IMR-90 (cell line): ENCODE data around the gene VEPH1. TPM values are rescaled to one million over a fixed set of nuclear protein-coding genes. Genes with fewer than 3 reads are reported as not detected.

Experiments used
- ATAC-seq: fragments of 200-7000 bp; cut with Tn5 transposase; 2 replicates; pipeline ENCODE4 v1.9.1; 2020; ENCODE audit warnings: low read depth, mild to moderate bottlenecking, moderate library complexity
- BruUV-seq: library from RNA; stranded (reverse); fragments of 400-500 nt; replicated peaks from 2 replicates; lab custom pipeline; 2021; lab: Mats Ljungman, UMichigan
- CTCF ChIA-PET: fragments of 300-600 bp; formaldehyde crosslinking; extraction: SDS; loops from one replicate; lab custom pipeline; 2021; ENCODE audit warnings: antibody characterized with exemption; lab: Yijun Ruan, JAX
- POLR2A ChIA-PET: fragments of 300-600 bp; sonication (Branson Sonifier 250); formaldehyde crosslinking; loops from one replicate; lab custom pipeline; 2022; ENCODE audit warnings: antibody characterized with exemption; ENCODE audit not compliant: unreplicated experiment; lab: Charles Lee
- DNase-seq: peaks from one replicate; pipeline ENCODE4 v3.0.0; 2013
- H2AFZ ChIP-seq: replicated peaks from 2 replicates; pipeline ENCODE3; 2013; ENCODE audit warnings: low read length, mild to moderate bottlenecking; ENCODE audit not compliant: poor library complexity
- H2AK5ac ChIP-seq: 2 replicates; pipeline ENCODE4 v1.6.1; 2013; ENCODE audit warnings: low read depth, low read length, inconsistent platforms
- H2AK9ac ChIP-seq: replicated peaks from 2 replicates; pipeline ENCODE3; 2013; ENCODE audit warnings: mild to moderate bottlenecking, low read depth, low read length, moderate library complexity; ENCODE audit not compliant: poor library complexity
- H2BK120ac ChIP-seq: 2 replicates; pipeline ENCODE4 v1.6.1; 2013; ENCODE audit warnings: low read depth, low read length, inconsistent platforms
- H2BK15ac ChIP-seq: 3 replicates; pipeline ENCODE4 v1.6.1; 2013; ENCODE audit warnings: low read depth, low read length, inconsistent platforms
- H2BK20ac ChIP-seq: 2 replicates; pipeline ENCODE4 v1.6.1; 2013; ENCODE audit warnings: low read depth, mild to moderate bottlenecking, inconsistent platforms, low read length, moderate library complexity
- H2BK5ac ChIP-seq: 2 replicates; pipeline ENCODE4 v1.6.1; 2013; ENCODE audit warnings: mild to moderate bottlenecking, low read depth, low read length, inconsistent platforms; ENCODE audit not compliant: poor library complexity, severe bottlenecking
- H3K14ac ChIP-seq: replicated peaks from 2 replicates; pipeline ENCODE4 v1.6.1; 2013; ENCODE audit warnings: low read depth, low read length, inconsistent platforms
- H3K18ac ChIP-seq: 2 replicates; pipeline ENCODE4 v1.6.1; 2013; ENCODE audit warnings: low read depth, low read length, control low read depth
- H3K23ac ChIP-seq: 2 replicates; pipeline ENCODE4 v1.6.1; 2013; ENCODE audit warnings: low read depth, low read length, inconsistent platforms
- H3K27ac ChIP-seq: 2 replicates; pipeline ENCODE4 v1.5.1; 2013; ENCODE audit warnings: mild to moderate bottlenecking, control low read depth, low read length; ENCODE audit not compliant: insufficient read depth
- H3K27me3 ChIP-seq: 2 replicates; pipeline ENCODE4 v1.6.1; 2013; ENCODE audit warnings: low read length; ENCODE audit not compliant: control insufficient read depth, insufficient read depth
- H3K36me3 ChIP-seq: 2 replicates; pipeline ENCODE4 v1.6.1; 2013; ENCODE audit warnings: low read length, mixed read lengths; ENCODE audit not compliant: control insufficient read depth, insufficient read depth
- H3K4ac ChIP-seq: 2 replicates; pipeline ENCODE4 v1.6.1; 2013; ENCODE audit warnings: low read depth, low read length, inconsistent platforms
- H3K4me1 ChIP-seq: 2 replicates; pipeline ENCODE4 v1.6.1; 2013; ENCODE audit warnings: low read length, mixed read lengths; ENCODE audit not compliant: control insufficient read depth, insufficient read depth
- H3K4me2 ChIP-seq: 2 replicates; pipeline ENCODE4 v1.6.1; 2013; ENCODE audit warnings: low read depth, mild to moderate bottlenecking, control low read depth, low read length, moderate library complexity
- H3K4me3 ChIP-seq: 2 replicates; pipeline ENCODE4 v1.5.1; 2013; ENCODE audit warnings: low read depth, mild to moderate bottlenecking, control low read depth, low read length, moderate library complexity; ENCODE audit not compliant: insufficient read depth
- H3K56ac ChIP-seq: 2 replicates; pipeline ENCODE4 v1.6.1; 2013; ENCODE audit warnings: low read length, inconsistent platforms; ENCODE audit not compliant: insufficient read depth; ENCODE audit errors: extremely low read depth
- H3K79me1 ChIP-seq, 2 experiments: 2 replicates each; pipeline ENCODE4 v1.6.1; 2013; ENCODE audit warnings: low read length in 2 of 2, inconsistent platforms in 1 of 2, low read depth in 1 of 2
- H3K9ac ChIP-seq: 2 replicates; pipeline ENCODE4 v1.6.1; 2013; ENCODE audit warnings: low read depth, low read length, control low read depth
- H3K9me1 ChIP-seq: 2 replicates; pipeline ENCODE4 v1.6.1; 2013; ENCODE audit warnings: low read length, inconsistent platforms; ENCODE audit not compliant: insufficient read depth
- H3K9me3 ChIP-seq: 2 replicates; pipeline ENCODE4 v1.6.1; 2013; ENCODE audit warnings: low read length; ENCODE audit not compliant: control insufficient read depth, insufficient read depth
- H4K20me1 ChIP-seq: 2 replicates; pipeline ENCODE4 v1.6.1; 2013; ENCODE audit warnings: low read length, inconsistent platforms; ENCODE audit not compliant: insufficient read depth
- H4K5ac ChIP-seq: 2 replicates; pipeline ENCODE4 v1.6.1; 2013; ENCODE audit warnings: mild to moderate bottlenecking, low read depth, low read length, control low read depth
- H4K8ac ChIP-seq, 2 experiments: 2 replicates each; pipeline ENCODE4 v1.6.1; 2013; ENCODE audit warnings: low read depth in 2 of 2, low read length in 2 of 2, control low read depth in 1 of 2, inconsistent platforms in 1 of 2
- H4K91ac ChIP-seq: 2 replicates; pipeline ENCODE4 v1.6.1; 2013; ENCODE audit warnings: low read depth, low read length, inconsistent platforms; ENCODE audit not compliant: insufficient read depth
- CHD1 ChIP-seq: IDR thresholded peaks from 2 replicates; pipeline ENCODE4 v1.6.1; 2012; ENCODE audit warnings: low read depth, low read length, improper control_type of control experiment
- CTCF ChIP-seq: conservative IDR thresholded peaks from 2 replicates; pipeline ENCODE4 v1.5.1; 2012; ENCODE audit warnings: mild to moderate bottlenecking, low read depth, low read length, improper control_type of control experiment
- ELK1 ChIP-seq: fragments of 150-350 bp; IDR thresholded peaks from 2 replicates; pipeline ENCODE4 v1.6.1; 2016; ENCODE audit warnings: low read depth, mild to moderate bottlenecking, low read length, moderate library complexity, borderline replicate concordance
- MAFK ChIP-seq: IDR thresholded peaks from 2 replicates; pipeline ENCODE4 v1.6.1; 2012; ENCODE audit warnings: low read depth, low read length, improper control_type of control experiment
- RAD21 ChIP-seq: IDR thresholded peaks from 2 replicates; pipeline ENCODE4 v1.6.1; 2012; ENCODE audit warnings: low read length, improper control_type of control experiment
- SMC3 ChIP-seq: fragments of 150-350 bp; IDR thresholded peaks from 2 replicates; pipeline ENCODE4 v1.6.1; 2016; ENCODE audit warnings: low read depth, mild to moderate bottlenecking, antibody characterized with exemption, low read length, moderate library complexity
- whole genome bisulfite sequencing, 2 experiments: methylation state at CpG; one replicate each; pipeline versions ENCODE4 v1.1.5 to v1.1.7; 2013; ENCODE audit warnings: missing lambda C conversion rate in 2 of 2; ENCODE audit not compliant: insufficient read length in 1 of 2; ENCODE audit errors: extremely low coverage in 2 of 2; 5-methylcytosine and 5-hydroxymethylcytosine counted together
- dilution Hi-C: fragments of 300-500 bp; cut with HindIII; formaldehyde crosslinking; loops from one replicate; pipeline ENCODE4 v1.14.3; 2018; ENCODE audit warnings: low sequenced_read_pairs; ENCODE audit not compliant: unreplicated experiment
- in situ Hi-C: fragments of 300-500 bp; cut with MboI; formaldehyde crosslinking; loops from 3 replicates; pipeline ENCODE4 v1.14.3; 2019; ENCODE audit warnings: low sequenced_read_pairs, inconsistent platforms, mixed read lengths
- intact Hi-C: fragments of 100-400 bp; cut with micrococcal nuclease; formaldehyde crosslinking; loops from 2 replicates; pipeline ENCODE4 v1.10.0; 2022
- polyA plus RNA-seq, 3 experiments: library from polyadenylated mRNA; depleted of rRNA; stranded (reverse); fragments of >200 nt; gene quantifications; 2 replicates each; pipeline ENCODE4 v1.2.3, GENCODE V29; 2012; ENCODE audit warnings: low replicate concordance in 1 of 3
- total RNA-seq: library from RNA; depleted of rRNA; stranded (reverse); fragments of >200 nt; gene quantifications from 2 replicates; pipeline ENCODE4 v1.2.3, GENCODE V29; 2012

Gene VEPH1
- total and polyA plus RNA-seq, 2 of the 4 experiments (the other 2 are of a cell fraction), result 30.5 to 130 TPM

GRCh38 chr3:157239082-157239704, 264.0 kb downstream of the VEPH1 start:
- Histone ChIP-seq H3K23ac (no peak overlapping the region), H4K20me1 (no peaks in the 10 kb centered on the region), H2AK9ac (no peak overlapping the region), H3K9ac (no peak overlapping the region), H2BK120ac (0 out of 2 replicates have a peak overlapping the region, but pooled peaks have one; percentile 57), H3K36me3 (no peaks in the 10 kb centered on the region), H4K8ac (peak overlapping the region in 1 of 2 experiments; percentile 39; a peak in 1 of 4 replicates), H3K4me2 (no peak overlapping the region), H3K27me3 (no peaks in the 10 kb centered on the region), H4K5ac (no peak overlapping the region), H3K56ac (no peak overlapping the region), H3K9me1 (peaks cover 3% of the 10 kb centered on the region; the same call in 1 of the 2 replicates), H3K27ac (no peak overlapping the region), H3K79me1 (no peaks in the 10 kb centered on the region), H3K4me3 (no peak overlapping the region), H2BK20ac (0 out of 2 replicates have a peak overlapping the region, but pooled peaks have one; percentile 36), H2AFZ (no peak overlapping the region), H3K4ac (peak overlapping the region; percentile 50; the same call in 1 of the 2 replicates), H3K4me1 (peaks cover 2% of the 10 kb centered on the region; the same call in 1 of the 2 replicates), H4K91ac (peak overlapping the region; percentile 28; the same call in 1 of the 2 replicates), H2BK15ac (peak overlapping the region; percentile 15; the same call in 1 of the 3 replicates), H3K14ac (0 out of 2 replicates have a peak overlapping the region, but pooled peaks have one; percentile 7), H2BK5ac (no peak overlapping the region), H2AK5ac (0 out of 2 replicates have a peak overlapping the region, but pooled peaks have one; percentile 17), H3K9me3 (no peaks in the 10 kb centered on the region), H3K18ac (no peak overlapping the region; the same call in 1 of the 2 replicates)
- CTCF ChIA-PET, result interaction anchor here (0.8 kb wide), 1 partner anchor 303 kb away, joined by 3 read pairs; no protein-coding TSS in a partner anchor
- DNase-seq, result peak; percentile 55
- intact Hi-C loops, result loop anchor here (2.0 to 5.0 kb wide), 2 partner anchors 34 to 1242 kb away; no protein-coding TSS in a partner anchor
- in situ Hi-C loops, result no loop called here
- ATAC-seq, result peak; percentile 84
- 50% methylated on average over 2 of the region's 5 CpGs; no CpG with 5 or more reads in 1 of the 2 experiments for WGBS, 2 experiments
- POLR2A ChIA-PET, result no interaction called here
- TF ChIP-seq MAFK (no peak), CTCF (peak; percentile 60), ELK1 (no peak), RAD21 (peak; percentile 60), CHD1 (no peak), SMC3 (peak; percentile 36; the same call in 1 of the 2 replicates)
- dilution Hi-C loops, result no loop called here
- no TSS peak for BruUV-seq
